A172 (cell line): Measurements from ENCODE around the gene GRIA1. TPM values are rescaled to one million over a fixed set of nuclear protein-coding genes. Genes with fewer than 3 reads are reported as not detected.

Source experiments
- DNase-seq: peaks from one replicate; pipeline ENCODE4 v3.0.0-alpha.2; 2015; ENCODE audit warnings: low spot score
- total RNA-seq: library from RNA; depleted of rRNA; stranded (reverse); fragments of >200 nt; shearing (Covaris generic); gene quantifications from 2 replicates; pipeline ENCODE4 v1.2.3, GENCODE V29; 2014

GRIA1 gene
- total RNA-seq, 1 experiment from 2014 or later: 0.38 TPM

GRCh38 chr5:153546566-153546965, 56.1 kb downstream of the GRIA1 start:
- no peak for DNase-seq

DNA sequence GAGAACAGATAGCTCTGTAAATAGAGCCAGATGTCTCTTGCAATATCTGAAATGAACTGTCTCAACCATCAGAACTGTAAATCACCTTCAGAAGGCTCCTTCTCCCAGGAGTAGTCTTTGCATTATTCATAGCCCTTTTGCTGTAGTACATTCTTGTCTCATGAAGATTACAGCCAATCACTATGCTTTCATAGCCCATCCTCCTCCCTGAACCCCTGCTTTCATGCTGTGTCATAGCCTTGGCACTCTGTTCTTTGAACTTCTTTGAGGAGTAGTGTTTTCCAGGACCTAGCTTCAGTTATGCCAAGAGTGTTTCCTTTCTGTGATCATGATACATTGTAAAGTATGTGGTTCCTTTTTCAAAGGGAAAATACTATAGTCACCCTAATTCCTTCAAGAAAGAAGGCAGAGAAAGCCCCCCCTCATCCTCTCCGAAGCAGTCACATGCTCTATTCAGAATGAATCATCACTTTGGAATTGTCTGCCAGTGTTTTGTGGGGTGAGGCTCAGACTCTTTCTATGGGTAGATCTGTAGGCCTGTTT, 61.1 kb downstream of the GRIA1 start:
- DNase-seq: peak; percentile 96

- DNase-seq: no peak
These were observed 62.4 kb downstream of the GRIA1 start for GRCh38 chr5:153552886-153553285.

- no peak for DNase-seq
These were observed 65.1 kb downstream of the GRIA1 start for GRCh38 chr5:153555420-153556114.

DNA sequence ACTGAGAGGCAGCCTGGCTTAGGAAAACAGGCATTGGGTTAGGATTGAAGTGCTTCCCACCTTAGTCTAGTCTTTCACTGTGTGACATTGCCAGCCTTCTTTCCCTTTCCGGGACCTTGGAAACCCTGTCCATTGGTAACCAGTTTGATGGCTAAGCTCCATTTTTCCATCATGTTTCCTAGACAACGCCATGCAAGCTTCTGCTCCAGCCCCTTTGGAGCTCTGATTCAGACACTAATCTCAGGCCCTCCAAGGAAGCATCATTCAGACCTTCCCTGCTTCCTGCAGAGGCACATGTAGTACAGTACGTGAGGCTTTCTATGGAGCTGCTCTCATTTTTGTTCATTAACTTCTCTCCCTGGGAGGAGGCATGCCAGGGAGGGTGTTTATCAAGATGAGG, 68.5 kb downstream of the GRIA1 start:
- DNase-seq: no peak

DNA sequence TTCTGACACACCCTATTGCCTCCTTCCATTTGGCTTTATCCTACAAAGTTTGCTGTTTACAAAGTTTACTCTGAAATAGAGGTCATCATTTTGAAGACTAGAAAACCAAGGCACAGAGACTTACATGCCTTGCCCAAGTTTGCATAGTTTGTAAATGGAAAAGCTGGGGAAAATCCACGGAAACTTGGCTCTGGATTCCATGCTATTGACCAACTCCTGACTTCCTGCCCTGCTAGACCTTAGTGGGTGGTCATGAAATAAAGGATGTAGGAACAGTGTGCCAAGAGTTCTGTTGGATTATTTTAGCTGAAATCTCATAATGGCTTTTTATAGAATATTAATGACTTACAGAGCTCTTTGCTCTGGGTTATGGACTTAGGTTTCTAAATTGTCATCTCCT, 69.5 kb downstream of the GRIA1 start:
- DNase-seq: no peak

GRCh38 chr5:153562189-153562588, 71.7 kb downstream of the GRIA1 start:
- peak; percentile 65 for DNase-seq

- no peak for DNase-seq
These were observed 75.4 kb downstream of the GRIA1 start for GRCh38 chr5:153565822-153566221.

DNA sequence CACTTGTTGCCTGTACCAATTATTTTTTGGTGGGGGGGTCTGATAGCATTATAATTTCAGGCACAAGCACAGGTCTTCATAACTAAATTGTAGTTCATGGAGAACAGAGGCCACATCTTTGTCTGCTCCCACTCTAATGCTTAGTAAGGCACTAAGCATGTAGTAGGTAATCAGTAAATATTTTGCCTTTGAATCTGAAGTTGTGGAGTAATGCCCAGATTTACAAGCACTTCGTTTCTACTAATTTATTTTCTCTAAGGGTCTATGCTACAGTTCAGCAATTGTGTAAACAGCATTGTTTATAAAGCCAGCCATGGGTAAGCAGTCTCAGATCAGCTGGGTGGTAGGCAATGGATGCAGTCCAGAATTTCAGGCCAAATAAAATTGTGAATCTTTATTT, 78.6 kb downstream of the GRIA1 start:
- DNase-seq: no peak

DNA sequence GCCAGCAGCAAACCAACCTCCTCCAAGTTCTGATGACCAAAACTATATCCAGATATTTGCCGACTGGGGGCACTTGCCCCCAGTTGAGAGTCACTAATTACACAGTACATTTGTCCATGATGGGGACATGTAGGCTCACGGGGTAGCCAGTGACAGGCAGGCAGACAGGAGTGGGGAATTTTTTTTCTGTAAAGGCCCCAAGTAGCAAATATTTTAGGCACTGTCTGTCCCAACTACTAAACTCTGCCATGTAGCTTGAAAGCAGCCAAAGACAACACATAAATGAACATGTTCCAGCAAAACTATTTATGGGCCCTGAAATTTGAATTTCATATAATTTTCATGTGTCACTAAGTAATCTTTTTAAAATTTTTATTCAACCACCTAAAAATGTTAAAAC, 80.7 kb downstream of the GRIA1 start:
- no peak for DNase-seq

- DNase-seq: no peak
These were observed 82.1 kb downstream of the GRIA1 start for GRCh38 chr5:153572411-153573145.

- DNase-seq: no peak
These were observed 83.0 kb downstream of the GRIA1 start for GRCh38 chr5:153573326-153574033.

- DNase-seq: no peak
These were observed 93.9 kb downstream of the GRIA1 start for GRCh38 chr5:153584126-153584959.

DNA sequence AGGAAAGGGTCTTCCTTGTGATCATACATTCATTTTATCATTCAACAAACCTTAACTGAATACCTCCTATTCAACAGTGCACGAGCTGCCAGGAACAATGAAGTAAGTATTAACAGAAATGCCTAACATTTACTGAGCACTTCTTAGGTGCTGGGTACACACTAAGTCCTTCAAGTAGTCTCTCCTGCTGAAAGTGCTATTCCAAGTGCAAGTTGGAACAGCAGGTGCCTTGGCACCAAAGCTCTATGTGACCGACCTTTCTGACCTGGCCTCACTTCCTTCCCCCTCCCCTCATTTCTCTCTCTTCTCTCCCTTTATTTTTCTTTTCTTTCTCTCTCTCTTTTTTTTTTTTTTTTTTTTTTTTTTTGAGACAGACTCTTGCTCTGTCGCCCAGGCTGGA, 94.5 kb downstream of the GRIA1 start:
- no peak for DNase-seq

- no peak for DNase-seq
These were observed 95.3 kb downstream of the GRIA1 start for GRCh38 chr5:153585622-153586277.

DNA sequence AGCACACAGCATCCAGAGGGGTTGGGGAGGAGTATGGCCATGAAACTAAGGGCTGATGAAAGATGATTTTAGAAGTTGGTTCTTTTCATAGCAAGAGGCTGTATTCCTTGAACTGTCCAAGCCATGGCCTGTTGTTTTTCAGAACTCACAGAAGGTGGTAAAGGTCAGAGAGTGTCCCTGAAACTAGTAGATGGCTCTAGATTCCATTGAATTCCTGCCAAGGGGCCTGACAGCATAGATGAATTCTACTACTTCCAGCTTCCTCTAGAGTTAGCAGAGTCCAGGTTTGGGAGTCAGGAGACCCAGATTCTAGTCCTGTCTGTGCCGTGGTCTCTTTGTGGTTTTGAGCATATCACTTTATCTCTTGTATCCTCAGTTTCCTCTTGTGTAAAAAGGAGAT, 101.6 kb downstream of the GRIA1 start:
- DNase-seq: no peak

GRCh38 chr5:153594785-153595184, 104.3 kb downstream of the GRIA1 start:
- no peak for DNase-seq

DNA sequence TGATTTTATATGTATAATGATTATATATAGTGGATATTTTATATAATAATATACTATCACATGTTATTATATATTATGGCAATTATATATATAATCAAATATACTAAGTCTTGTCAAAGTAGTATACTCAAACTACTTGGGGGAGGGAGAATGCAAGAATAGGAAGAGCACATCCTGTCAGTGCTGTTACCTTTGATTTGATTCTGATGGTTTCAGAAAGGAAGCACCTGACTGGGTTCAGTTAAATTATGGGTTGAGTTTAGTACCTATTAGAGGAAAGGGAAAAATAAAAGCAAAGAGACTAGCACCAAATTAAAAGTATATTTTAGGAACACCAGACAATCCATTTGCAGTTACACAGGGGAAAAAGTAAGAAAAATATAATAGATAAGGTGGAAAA, 107.6 kb downstream of the GRIA1 start:
- no peak for DNase-seq

GRCh38 chr5:153601377-153601776, 110.9 kb downstream of the GRIA1 start:
- no peak for DNase-seq

DNA sequence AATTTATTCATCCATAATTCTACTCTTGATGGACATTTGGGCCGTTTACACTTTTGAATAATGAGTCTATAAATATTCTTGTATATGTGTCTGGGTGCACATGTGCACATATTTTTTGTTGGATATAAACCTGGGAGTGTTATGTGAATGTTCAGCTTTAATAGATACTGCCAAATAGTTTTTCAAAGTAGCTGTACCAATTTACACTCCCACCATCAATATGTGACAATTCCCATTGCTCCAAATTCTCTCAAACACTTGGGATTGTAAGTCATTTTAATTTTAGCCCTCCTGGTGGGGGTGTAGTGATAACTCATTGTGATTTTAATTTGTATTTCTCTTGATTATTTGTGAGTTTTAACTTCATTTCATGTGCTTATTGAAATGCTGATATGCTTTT, 114.9 kb downstream of the GRIA1 start:
- DNase-seq: no peak

GRCh38 chr5:153610009-153610408, 119.5 kb downstream of the GRIA1 start:
- no peak for DNase-seq
